GM12878 (cell line): Measurements from ENCODE around the gene TUBA1A. TPM values are rescaled to one million over a fixed set of nuclear protein-coding genes. Genes with fewer than 3 reads are reported as not detected.
A peak's percentile ranks its signal among the peaks of the same experiment; 100 is the strongest.

ENCODE experiments used
- BCL11A ChIP-seq: IDR thresholded peaks from 2 replicates; pipeline ENCODE4 v1.6.1; 2011; ENCODE audit warnings: low read depth, low read length
- BHLHE40 ChIP-seq, 2 experiments: fragments of 450-650 bp in 1 of 2; IDR thresholded peaks; 2 replicates each; pipeline ENCODE4 v1.6.1; 2011 to 2017; ENCODE audit warnings: low read depth in 2 of 2, borderline replicate concordance in 1 of 2, improper control_type of control experiment in 1 of 2, low read length in 1 of 2, mild to moderate bottlenecking in 1 of 2
- E2F4 ChIP-seq: IDR thresholded peaks from 2 replicates; pipeline ENCODE4 v1.6.1; 2012; ENCODE audit warnings: low read depth, low read length, improper control_type of control experiment
- EGR1 ChIP-seq, 2 experiments: IDR thresholded peaks; 1 replicate in 1 of 2; 2 replicates in 1 of 2; pipeline ENCODE4 v1.6.1; 2011 to 2012; ENCODE audit warnings: low read depth in 2 of 2, low read length in 2 of 2, borderline replicate concordance in 1 of 2, mild to moderate bottlenecking in 1 of 2, moderate library complexity in 1 of 2
- EZH2 ChIP-seq: IDR thresholded peaks from 2 replicates; pipeline ENCODE4 v1.6.1; 2012; ENCODE audit warnings: low read depth, mild to moderate bottlenecking, control low read depth, inconsistent platforms, low read length, borderline replicate concordance; ENCODE audit not compliant: control insufficient read depth
- MTA2 ChIP-seq: fragments of 450-650 bp; IDR thresholded peaks from 2 replicates; pipeline ENCODE4 v1.6.1; 2016; ENCODE audit warnings: low read depth, mild to moderate bottlenecking, moderate library complexity
- NR2C2 ChIP-seq: IDR thresholded peaks from 2 replicates; pipeline ENCODE4 v1.6.1; 2011; ENCODE audit warnings: borderline replicate concordance, low read depth; ENCODE audit not compliant: control insufficient read depth, insufficient read length
- PRDM15 ChIP-seq: fragments of 450-650 bp; formaldehyde crosslinking; IDR thresholded peaks from 2 replicates; pipeline ENCODE4 v1.4.0; 2020; ENCODE audit warnings: mild to moderate bottlenecking, moderate library complexity
- SKIL ChIP-seq: fragments of 450-650 bp; IDR thresholded peaks from 2 replicates; pipeline ENCODE4 v1.6.1; 2017; ENCODE audit warnings: mild to moderate bottlenecking, low read depth, inconsistent platforms; ENCODE audit not compliant: poor library complexity, severe bottlenecking
- SUPT20H ChIP-seq: IDR thresholded peaks from 2 replicates; pipeline ENCODE4 v1.6.1; 2011; ENCODE audit warnings: low read depth, mild to moderate bottlenecking, low read length, moderate library complexity, borderline replicate concordance; ENCODE audit not compliant: control insufficient read depth
- SUZ12 ChIP-seq: fragments of 200-600 bp; sonication (generic); IDR thresholded peaks from one replicate; pipeline ENCODE4 v1.6.1; 2018; ENCODE audit warnings: antibody characterized with exemption, mild to moderate bottlenecking; ENCODE audit not compliant: unreplicated experiment
- YBX1 ChIP-seq: fragments of 450-650 bp; IDR thresholded peaks from 2 replicates; pipeline ENCODE4 v1.6.1; 2016; ENCODE audit warnings: antibody characterized with exemption
- ZNF687 ChIP-seq: fragments of 450-650 bp; IDR thresholded peaks from 2 replicates; pipeline ENCODE4 v1.6.1; 2017; ENCODE audit warnings: mild to moderate bottlenecking, moderate library complexity
- polyA plus RNA-seq, 11 experiments: library from polyadenylated mRNA; depleted of rRNA in 4 of 11; unstranded in 6 of 11; stranded (reverse) in 5 of 11; fragments of >200 nt; fragmentation: Nextera tagmentation in 4 of 11; fragmentation: Illumina TruSeq in 1 of 11; extraction: Ambion mirVana in 4 of 11; extraction: Trizol in 1 of 11; gene quantifications; 1 replicate in 1 of 11; 2 replicates in 10 of 11; pipeline versions ENCODE4 v1.2.1 to v1.2.3, GENCODE V29; 2011 to 2016; ENCODE audit warnings: inconsistent platforms in 2 of 11, missing spikeins in 2 of 11, low read depth in 1 of 11
- total RNA-seq, 4 experiments: library from RNA; depleted of rRNA in 3 of 4; stranded (reverse); fragments of >200 nt in 3 of 4; fragmentation: Illumina TruSeq in 1 of 4; extraction: Trizol in 1 of 4; gene quantifications; 2 replicates each; pipeline versions ENCODE4 v1.2.1 to v1.2.3, GENCODE V29; 2013 to 2021

The TUBA1A gene
- total and polyA plus RNA-seq, 10 of the 15 experiments (the other 5 are each of a cell fraction or from before 2014, with no cell fraction given), result 129 to 496 (median 249) TPM

GRCh38 chr12:49161092-49161795 lies 27.6 kb downstream of the TUBA1A start (continued):
- TF ChIP-seq ZNF687 (no peak), E2F4 (no peak), MTA2 (no peak), PRDM15 (CRISPR knock-in tag) (peak; percentile 64; the same call in 1 of the 2 replicates), BCL11A (no peak), SUZ12 (no peak), SKIL (no peak), NR2C2 (no peak), YBX1 (no peak), EGR1 (IDR thresholded peaks at IDR 0.05; ENCODE audit: borderline replicate concordance in 1 of 2, low read depth in 2 of 2, low read length in 2 of 2) (no peak), SUPT20H (no peak), EZH2 (no peak), BHLHE40 (IDR thresholded peaks at IDR 0.05; ENCODE audit: borderline replicate concordance in 1 of 2, low read depth in 2 of 2, low read length in 1 of 2) (no peak)
